Measurements from ENCODE around the gene SPTBN4.

DNA sequence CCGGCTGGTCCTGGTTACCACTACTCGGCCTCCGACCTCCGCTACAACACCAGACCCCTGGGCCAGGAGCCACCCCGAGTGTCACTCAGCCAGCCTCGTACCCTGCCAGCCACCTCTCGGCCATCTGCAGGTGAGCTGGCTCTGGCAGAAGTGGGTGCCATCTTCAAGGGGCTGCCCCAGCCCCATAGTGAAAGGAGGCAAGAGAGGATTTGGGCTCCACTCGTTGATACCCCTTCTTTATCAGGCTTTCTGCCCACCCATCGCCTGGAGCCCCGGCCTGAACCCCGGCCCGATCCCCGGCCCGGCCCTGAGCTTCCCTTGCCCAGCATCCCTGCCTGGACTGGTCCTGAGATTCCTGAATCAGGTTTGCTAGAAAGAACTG is 141.4 kb downstream of the SPTBN4 start:
- TF ChIP-seq EP300 (IDR thresholded peaks at IDR 0.05) (no peak), CTCF (IDR thresholded peaks at IDR 0.05) (no peak)
